Esophagus mucosa (tissue), 1 donor: ENCODE measurements around the gene CCSER1. TPM values are rescaled to one million over a fixed set of nuclear protein-coding genes. Genes with fewer than 3 reads are reported as not detected.
A peak's percentile ranks its signal among the peaks of the same experiment; 100 is the strongest.
"Not testable (repeated sequence)": the region's sequence is repeated elsewhere in the genome, so short reads cannot be mapped to it uniquely, and the experiment has no call there.

Source experiments
- ATAC-seq: fragments of 200-7000 bp; cut with Tn5 transposase; one replicate; pipeline ENCODE4 v1.9.1; 2020
- total RNA-seq: library from RNA; stranded (reverse); gene quantifications from one replicate; pipeline ENCODE4 v1.2.4, GENCODE V29; 2023
- donor health status: DM: yes; HTN: yes; CAD: no.

CCSER1 gene
- total RNA-seq, 1 donor from 2014 or later: 1.2 TPM

DNA sequence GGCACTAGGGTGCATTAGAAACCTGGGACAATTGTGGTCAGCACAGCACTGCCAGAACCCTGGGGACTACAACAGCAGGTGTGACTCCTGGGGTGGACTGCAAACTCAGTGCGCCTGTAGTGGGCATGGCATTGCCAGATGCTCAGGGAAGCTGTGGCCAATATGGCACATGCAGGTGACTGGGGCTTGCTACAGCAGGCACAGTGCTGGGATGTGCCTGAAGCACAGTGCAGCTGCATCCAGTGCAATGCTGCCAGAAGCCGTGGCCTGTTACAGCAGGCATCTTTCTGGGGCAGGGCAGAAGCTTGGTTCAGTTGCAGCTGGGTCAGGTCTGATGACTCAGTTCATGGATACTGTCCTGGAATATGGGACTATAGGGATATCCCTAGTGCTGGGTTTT lies 445.8 kb downstream of the CCSER1 start:
- peak; percentile 69 for ATAC-seq

DNA sequence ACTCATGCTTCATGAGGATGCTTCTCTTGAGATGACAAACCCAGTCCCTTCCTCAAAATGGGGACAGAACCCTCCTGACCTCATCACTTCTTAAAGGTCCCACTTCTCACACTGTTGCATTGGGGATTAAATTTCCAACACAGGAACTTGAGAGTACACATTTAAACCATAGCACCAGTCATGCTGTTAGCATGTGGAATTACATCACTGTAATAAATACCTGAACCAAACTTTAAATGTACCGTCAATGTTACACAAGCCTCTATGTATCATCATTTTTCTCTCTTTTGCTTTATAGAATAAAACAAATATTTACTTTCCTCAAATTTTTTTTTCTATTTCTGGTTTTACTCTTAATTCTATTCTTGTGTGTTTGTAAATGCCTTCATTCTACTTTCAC lies 448.2 kb downstream of the CCSER1 start:
- no peak for ATAC-seq

DNA sequence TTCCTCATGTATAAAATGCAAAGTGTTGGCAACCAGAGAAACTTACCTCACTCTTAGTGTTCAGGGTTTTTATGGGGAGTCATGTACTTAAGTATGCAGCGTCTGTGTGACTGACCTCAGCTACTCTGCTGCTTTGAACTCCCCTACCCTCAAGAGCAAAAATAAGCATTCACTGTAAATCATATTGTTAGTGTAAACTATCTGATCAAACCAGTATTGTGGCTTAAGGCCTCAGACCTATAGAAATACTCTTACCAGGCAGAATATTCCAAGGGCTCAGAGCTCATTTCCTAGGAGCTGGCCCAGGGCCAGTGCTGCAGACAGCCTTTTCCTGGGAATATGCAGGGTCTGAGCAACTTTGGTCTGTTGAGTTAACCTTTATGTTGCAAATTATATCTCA lies 453.1 kb downstream of the CCSER1 start:
- ATAC-seq: no peak

- no peak for ATAC-seq
Measured at GRCh38 chr4:90582087-90582486, 454.9 kb downstream of the CCSER1 start.

DNA sequence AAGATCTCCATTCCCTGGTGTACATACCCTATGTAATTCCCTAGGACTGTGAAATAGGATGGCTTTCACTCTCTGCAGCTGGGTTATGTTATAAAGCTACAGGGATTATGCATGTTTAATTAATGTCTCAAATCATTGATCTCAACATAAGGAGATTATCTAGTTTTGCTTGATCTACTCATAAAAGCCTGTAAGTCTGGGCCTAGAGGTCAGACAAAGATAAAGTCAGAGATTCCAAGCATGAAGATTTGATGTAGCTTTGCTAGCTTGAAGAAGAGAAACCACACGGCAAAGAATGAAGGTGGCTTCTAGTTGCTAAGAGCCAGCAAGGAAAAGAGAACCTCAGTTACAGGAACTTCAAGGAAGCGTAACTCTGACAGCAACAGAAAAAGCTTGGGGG lies 456.9 kb downstream of the CCSER1 start:
- ATAC-seq: no peak

GRCh38 chr4:90585961-90586360 lies 458.8 kb downstream of the CCSER1 start:
- no peak for ATAC-seq

DNA sequence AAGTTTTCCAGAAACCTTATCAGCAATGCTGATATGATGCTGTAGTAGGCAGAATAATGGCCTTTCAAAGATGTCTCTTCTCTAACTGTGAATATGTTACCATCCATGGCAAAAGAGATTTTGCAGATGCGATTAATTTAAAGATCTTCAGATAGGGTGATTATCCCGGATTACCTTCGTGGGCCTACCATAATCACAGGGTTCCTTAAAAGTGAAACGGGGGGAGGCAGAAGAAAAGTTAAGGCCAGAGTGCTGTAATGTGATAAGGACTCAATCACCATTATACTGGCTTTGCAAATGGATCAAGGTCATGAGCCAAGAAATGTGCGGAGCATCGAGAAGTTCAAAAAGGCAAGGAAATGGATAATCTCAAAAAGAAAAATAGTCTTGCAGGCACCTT lies 459.6 kb downstream of the CCSER1 start:
- ATAC-seq: no peak

DNA sequence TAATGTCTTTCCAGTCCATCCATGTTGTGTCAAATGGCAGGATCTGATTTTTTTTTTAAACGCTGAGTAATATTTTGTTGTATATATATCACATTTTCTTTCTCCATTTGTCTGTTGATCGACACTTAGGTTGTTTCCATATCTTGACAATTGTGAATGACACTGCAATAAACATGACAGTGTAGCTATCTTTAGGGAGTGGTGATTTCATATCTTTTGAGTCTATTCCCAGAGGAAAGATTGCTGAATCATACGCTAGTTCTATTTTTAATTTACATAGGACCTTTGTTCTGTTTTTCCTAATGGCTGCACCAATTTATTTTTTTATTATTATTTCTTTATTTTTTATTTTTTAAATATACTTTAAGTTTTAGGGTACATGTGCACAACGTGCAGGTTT lies 470.7 kb downstream of the CCSER1 start:
- ATAC-seq: no peak

GRCh38 chr4:90598741-90599140 lies 471.5 kb downstream of the CCSER1 start:
- ATAC-seq: no peak

GRCh38 chr4:90602726-90603125 lies 475.5 kb downstream of the CCSER1 start:
- ATAC-seq: no peak

GRCh38 chr4:90603540-90603939 lies 476.3 kb downstream of the CCSER1 start:
- no peak for ATAC-seq

GRCh38 chr4:90606781-90607180 lies 479.6 kb downstream of the CCSER1 start:
- ATAC-seq: no peak

DNA sequence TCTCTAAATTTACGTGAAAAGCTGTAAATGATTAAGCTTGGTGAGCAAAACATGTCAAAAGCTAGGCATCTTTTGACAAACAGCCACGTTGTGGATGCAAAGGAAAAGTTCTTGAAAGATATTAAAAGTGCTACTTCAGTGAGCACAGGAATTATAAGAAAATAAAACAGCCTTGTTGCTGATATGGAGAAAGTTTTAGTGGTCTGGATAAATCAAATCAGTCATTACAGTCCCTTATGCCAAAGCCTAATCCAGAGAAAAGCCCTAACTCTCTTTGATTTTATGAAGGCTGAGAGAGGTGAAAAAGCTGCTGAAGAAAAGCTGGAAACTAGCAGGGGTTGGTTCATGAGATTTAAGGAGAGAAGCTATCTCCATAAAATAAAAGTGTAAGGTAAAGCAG lies 487.2 kb downstream of the CCSER1 start:
- ATAC-seq: no peak

- no peak for ATAC-seq
Measured at GRCh38 chr4:90621080-90621479, 493.9 kb downstream of the CCSER1 start.

GRCh38 chr4:90624781-90625180 lies 497.6 kb downstream of the CCSER1 start:
- ATAC-seq: no peak

- no peak for ATAC-seq
Measured at GRCh38 chr4:90641861-90642599, 514.8 kb downstream of the CCSER1 start.

DNA sequence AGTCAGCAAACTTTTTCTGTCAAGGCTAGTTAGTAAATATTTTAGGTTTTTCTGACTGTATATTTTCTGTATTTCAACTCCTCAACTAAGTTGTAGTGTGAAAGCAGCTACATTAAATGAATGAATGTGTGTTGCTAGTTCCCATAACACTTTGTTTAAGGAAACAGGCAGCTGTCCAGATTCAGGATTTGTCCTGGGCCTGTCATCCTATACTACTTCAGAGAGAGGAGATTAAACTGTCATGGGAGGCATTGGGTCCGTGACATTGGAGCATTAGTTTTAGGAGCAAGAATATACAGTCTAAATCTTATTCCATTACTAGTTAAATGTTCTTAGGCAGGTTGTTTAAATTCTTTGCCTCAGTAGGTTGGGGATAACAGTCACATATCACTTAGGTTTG lies 516.0 kb downstream of the CCSER1 start:
- no peak for ATAC-seq

DNA sequence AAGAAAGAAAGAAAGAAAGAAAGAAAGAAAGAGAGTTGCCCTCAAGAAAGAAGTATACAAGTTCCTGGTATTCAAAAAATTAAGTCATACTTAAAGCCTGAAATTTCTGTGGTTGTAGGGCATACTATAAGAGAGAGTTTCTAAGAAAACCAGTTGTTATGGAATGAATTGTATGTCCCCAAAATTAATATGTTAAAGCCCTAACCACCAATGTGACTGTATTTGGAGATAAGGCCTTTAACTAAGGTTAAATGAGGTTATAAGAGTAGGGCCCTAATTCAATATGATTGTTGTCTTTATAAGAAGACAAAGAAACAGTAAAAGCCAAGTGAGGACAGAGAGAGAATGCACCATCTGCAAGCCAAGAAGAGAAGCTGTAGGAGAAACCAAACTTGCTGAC lies 521.1 kb downstream of the CCSER1 start:
- no peak for ATAC-seq

DNA sequence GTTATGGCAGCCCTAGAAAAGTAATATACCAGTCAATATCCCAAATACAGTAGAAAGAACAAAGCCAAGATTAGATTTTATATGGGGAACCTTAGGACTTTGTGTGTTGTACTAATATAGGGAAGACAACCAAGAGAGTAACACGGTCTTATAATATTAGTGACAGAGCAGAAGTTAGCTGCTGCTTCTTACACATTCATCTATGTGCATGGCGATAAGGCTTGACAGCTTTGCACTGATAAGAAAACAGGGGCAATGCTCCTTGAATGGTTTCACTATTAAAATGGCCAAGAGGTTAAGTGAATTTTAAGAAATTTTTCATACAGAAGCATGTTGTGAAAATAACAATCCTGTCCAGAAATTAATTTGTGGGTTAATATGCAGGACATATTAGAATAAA lies 521.6 kb downstream of the CCSER1 start:
- no peak for ATAC-seq

GRCh38 chr4:90660672-90661071 lies 533.5 kb downstream of the CCSER1 start:
- no peak for ATAC-seq

- ATAC-seq: no peak
Measured at GRCh38 chr4:90670183-90670582, 543.0 kb downstream of the CCSER1 start.

DNA sequence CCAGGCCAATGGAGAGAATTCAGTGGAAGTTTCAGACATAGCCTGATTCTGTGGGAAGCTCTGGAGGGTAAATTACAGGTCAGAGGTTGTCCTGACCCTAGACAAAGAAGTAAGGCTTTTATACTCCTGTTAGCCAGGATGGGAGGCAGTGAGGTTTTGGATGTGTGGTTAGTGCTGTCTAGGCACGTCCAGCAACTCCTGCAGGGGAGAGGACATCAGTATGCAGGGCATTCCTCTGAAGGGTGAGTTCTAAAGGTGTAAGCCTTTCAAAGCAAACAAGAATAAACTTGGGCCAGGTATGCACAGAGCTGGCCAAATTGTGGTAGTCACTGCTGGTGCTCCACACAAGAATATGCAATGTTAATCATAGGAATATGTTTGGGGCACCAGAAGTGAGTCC lies 562.5 kb downstream of the CCSER1 start:
- ATAC-seq: peak; percentile 88

DNA sequence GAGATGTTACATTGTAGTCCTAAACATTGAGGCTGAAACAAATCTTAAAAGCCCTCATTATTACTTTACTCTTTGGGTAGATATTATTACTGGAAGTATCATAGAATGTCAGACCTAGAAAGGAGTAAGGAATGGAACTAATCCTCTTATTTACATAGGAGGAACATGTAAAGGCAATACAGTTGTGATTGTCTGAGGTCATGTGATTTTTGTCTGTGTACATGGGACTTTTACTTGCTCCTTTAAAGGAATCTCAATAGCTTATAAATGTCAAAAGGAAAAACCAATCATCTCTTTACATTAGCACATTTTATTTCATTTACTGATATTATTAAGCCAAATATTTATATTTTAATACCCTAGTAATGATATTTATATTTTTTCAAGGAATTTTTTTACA lies 568.2 kb downstream of the CCSER1 start:
- no peak for ATAC-seq

DNA sequence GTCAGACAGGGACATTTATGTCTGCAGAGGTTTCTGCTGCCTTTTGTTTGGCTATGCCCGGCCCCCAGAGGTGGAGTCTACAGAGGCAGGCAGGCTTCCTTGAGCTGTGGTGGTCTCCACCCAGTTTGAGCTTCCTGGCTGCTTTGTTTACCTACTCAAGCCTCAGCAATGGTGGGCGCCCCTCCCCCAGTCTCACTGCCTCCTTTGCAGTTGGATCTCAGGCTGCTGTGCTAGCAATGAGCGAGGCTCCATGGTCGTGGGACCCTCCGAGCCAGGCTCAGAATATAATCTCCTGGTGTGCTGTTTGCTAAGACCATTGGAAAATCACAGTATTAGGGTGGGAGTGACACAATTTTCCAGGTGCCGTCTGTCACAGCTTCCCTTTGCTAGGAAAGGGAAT lies 578.3 kb downstream of the CCSER1 start:
- not testable (repeated sequence) for ATAC-seq

- ATAC-seq: no peak
Measured at GRCh38 chr4:90715242-90715641, 588.0 kb downstream of the CCSER1 start.
